Measurements from ENCODE around the gene CDK18.

Gene CDK18

DNA sequence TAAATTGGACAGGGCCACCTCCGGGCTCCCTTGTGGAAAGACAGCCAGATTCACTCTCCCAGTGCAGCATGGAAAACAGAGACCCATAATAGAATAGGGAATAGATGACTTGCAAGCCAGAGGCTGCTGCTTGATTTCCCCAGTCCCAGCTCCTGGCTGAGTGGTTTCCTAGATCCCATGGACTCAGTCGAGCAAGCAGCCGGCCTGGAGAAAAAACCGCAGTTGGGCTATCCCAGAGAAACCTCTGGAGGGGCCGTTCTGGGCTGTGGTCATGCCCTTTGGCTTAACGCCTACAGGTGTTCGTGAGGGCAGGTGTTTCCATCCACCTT is 65.7 kb downstream of the CDK18 start:
- DNase-seq (ENCODE audit: low read depth): no peak

DNA sequence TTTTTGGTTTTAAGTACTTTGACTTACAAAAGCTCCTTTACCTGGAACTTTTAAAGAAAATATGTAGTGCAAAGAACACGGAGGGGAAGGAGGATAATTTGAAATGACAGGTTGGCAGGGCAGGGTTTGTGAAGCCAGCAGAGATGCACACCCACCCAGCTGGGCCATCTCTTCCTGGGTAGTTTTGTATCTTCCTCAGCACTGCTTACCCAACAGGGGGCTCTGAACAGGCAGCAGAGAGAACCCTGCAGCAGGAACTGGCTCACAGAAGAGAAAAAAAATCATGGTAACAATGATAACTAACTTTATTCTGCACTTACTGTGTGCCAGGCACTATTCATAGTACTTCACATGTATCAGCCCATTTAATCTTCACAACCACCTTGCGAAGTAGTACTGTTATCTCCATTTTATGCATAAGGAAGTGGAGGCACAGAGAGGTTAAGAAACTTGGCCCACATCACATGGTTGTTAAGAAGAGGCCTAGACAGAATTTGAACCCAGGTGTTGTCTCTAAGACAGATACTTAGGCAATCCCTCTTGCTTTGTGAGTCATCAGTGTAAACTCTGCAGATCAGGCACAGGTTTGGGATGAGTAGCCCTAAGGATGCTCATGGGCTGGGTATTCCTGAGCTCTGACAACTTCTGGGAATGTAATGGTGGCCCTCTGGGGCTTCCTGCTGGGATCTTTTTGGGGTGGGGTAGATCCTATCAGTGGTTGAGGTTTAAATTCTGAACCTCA is 66.5 kb downstream of the CDK18 start:
- DNase-seq (ENCODE audit: low read depth): no peak

DNA sequence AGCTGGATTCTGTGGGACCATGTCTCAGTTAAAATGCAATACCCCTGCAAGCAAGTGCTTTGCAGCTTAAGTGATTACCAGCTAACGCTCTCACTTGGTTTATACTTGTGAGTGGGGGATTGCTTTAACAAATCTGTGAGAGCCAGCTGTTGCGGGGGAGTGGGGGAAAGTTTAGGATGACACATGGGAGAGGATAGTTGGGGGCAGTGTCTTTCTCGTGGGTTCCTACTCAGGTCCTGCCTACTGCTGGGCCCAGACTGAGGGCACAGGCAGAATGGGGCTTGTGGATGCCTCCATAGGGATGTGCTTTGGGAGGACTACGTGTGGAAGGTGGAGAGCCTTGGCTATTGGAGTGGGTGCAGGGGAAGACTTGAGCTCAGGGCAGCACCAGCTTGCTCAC is 67.3 kb downstream of the CDK18 start:
- DNase-seq (ENCODE audit: low read depth): no peak

DNA sequence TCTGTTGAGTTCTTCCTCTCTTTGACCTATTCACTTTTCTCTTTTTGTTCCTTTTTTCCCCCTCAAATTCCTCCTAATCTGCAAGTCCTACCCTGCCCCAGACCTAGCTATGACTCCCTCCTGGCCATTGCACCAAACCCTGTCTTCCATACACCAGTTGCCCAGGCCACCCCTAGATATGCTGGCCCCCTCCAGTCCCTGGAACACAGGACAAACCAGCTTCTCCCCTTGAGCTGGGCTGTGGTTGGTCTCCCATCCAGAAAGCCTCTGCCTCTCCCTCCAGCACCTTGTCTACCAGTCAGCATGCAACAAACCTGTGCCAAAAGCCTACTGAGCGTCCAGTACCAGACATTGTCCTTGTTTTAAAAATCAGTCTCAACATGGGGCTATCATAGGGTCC is 68.0 kb downstream of the CDK18 start:
- DNase-seq (ENCODE audit: low read depth): no peak

DNA sequence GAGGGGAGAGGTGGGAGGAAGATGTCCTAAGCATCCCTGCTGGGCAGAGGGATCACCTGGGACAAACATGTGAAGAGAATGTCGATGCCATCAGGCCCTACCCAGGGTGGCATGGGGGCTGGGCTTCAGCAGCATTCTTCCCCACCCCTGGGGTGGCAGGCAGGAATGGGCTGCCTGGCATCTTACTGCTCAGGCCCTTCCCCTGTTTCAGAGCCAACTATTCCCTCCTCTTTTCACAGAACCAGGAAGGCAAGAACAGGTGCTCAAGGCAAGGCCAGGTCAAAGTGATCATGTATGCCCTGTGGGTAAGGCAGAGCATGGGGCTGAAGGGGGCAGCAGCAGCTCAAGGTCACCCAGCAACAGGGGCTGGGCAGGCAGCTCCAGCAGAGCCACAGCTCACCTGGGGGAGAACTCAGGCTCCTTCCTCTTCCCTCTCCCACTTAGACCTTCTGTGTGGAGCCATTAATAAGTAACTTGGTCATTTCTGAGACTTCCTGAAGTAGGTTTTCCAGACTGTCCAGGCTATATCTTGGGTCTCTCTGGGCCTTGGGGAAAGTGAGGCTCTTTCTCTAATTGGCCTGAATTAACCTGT is 70.9 kb downstream of the CDK18 start:
- DNase-seq (ENCODE audit: low read depth): no peak

DNA sequence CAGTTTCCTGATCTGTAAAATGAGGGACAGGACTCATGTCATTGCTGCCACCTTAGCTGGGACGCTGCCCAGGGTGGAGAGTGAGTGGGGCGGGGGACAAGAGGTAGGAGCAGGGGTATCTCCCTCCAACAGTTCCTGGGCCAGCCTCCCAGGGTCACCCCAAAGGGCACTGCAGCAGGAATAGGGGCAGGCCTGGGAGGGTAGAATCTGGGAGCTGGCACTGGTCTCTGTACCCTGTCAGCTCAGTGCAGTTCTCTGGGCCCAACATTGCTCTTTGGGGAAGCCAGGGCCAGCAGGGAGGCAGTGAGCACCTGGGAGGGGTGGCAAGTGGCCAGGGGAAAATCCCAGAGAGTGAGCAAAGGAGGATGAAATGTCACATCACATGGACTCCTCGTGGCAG is 71.5 kb downstream of the CDK18 start:
- no peak for DNase-seq (ENCODE audit: low read depth)

DNA sequence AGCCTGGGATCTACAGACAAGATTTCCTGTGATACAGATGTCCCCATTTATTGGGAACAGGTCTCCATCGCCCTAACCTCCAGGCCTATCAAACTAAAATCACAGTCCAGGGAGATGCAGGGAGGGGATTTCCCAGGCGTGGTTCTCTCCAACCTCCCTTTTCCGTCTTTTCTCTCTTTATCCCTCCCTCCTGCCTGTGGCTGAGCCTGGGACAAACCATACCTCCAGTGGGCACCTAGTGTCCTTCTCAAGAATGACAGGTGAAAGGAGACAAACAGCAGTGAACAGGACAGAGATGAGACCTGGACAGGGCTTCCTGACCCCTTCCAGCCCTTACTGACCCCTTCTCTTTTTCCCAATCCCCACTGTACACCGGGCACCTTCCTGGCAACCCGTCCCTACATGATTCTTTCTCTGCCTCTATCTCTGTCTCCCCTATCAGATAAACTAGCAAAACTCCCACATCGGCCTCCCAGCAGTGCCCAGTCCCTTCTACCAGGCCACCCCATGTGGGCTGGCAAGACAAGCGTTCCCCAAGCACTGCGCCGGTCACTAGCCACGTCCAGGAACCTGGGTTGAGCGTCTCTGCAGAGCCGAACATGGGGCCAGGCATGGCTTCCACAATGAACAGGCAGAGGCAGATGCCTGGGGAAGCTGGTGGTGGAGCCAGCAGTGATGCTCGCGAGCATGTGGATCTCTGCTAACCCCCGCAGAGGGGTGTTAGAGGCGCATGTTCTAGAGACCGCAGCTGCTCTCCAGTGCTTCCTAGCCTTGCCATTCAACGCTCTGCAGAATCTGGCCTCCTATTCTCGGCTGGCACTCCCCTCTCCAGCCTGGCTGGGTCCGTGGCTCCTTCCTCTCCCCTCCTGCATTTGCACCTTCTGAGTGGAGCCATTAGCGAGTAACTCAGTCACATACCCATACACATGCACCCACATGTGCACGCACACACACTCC is 72.6 kb downstream of the CDK18 start:
- no peak for DNase-seq (ENCODE audit: low read depth)

DNA sequence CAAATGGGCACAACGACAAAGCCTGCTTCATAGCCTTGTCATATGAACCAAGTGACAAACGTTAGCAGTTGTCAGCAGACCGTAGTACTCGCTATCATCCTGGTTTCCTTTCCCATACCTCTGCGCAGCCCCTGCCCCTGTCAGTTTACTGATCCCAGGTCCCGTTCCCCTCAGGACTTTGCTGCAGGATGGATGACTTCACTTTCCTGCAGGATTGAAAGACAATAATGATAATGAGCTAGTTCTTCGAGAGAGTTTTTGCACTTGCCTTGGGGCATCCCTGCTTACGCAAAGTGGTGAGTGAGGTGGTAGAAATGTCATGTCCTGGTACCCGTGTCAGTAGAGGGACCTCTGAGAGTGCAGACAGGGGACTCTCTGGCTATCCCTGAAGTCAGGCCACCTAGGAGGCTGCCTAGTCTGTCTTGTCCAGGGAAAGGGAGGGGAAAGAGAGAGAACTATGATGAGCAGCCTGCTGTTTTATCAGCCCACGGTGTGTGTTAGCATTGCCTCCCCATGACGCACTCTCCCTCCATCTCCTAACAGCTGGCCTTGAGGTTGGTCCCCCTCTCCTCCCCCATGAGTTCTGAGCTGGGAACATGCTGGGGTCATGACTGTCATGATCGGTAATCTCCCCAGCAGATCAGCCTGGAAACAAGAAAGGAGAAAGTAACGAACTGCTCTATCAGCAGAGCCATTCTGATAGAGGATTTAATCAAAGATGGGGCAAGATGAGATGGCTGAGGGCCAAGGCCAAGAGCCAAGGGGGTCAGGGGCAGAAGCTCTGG is 73.6 kb downstream of the CDK18 start:
- no peak for DNase-seq (ENCODE audit: low read depth)

DNA sequence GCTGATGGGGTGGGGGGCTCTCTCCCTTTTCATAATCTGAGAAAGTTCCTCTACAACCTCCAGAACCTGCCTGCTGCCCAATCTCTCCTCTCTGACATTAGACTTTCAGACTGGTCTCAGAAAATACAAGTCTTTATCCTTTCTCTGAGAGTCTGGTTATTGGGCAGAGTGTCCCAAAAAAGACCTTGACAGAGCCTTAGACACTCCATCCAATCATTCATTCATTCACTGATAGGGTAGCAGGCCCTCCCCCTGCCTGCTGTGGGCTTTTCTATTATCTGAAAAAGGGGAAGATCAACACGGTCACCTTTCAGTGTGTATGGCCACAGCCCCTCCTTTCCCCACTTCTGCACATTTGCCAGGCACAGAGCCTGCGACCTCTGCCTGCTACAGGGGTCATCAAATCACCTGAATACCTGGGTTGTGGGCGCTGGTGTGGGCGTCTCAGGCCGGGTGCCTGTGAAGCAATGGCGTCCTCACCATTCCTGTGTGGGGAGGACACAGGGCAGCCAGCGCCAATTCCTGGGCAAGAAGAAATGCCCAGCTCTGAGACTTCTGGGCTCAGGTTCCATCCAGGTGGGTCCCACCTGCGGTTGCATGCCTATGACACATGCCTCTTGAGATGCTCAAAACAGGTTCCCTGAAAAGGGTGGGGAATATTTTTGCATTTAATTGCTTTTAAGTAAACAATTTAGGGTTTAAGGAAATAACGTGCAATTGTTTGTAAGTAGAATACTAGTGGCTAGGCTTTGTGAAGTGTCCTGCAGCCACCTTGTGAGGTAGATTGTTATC is 74.5 kb downstream of the CDK18 start:
- DNase-seq (ENCODE audit: low read depth): no peak

DNA sequence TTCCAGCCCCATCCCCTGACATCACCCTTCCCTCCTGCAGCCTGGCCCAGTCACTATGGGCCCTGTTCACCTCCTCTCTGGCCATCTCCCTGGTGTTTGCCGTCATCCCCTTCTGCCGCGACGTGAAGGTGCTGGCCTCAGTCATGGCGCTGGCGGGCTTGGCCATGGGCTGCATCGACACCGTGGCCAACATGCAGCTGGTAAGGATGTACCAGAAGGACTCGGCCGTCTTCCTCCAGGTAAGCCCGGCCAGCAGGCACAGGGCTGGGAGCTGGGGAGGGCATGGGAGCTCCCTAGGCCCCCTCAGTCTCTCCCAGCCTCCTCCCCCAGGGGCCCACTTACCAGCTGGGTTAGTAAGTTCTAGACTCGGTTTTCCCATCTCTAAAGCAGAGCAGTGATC is 75.2 kb downstream of the CDK18 start:
- DNase-seq (ENCODE audit: low read depth): no peak

DNA sequence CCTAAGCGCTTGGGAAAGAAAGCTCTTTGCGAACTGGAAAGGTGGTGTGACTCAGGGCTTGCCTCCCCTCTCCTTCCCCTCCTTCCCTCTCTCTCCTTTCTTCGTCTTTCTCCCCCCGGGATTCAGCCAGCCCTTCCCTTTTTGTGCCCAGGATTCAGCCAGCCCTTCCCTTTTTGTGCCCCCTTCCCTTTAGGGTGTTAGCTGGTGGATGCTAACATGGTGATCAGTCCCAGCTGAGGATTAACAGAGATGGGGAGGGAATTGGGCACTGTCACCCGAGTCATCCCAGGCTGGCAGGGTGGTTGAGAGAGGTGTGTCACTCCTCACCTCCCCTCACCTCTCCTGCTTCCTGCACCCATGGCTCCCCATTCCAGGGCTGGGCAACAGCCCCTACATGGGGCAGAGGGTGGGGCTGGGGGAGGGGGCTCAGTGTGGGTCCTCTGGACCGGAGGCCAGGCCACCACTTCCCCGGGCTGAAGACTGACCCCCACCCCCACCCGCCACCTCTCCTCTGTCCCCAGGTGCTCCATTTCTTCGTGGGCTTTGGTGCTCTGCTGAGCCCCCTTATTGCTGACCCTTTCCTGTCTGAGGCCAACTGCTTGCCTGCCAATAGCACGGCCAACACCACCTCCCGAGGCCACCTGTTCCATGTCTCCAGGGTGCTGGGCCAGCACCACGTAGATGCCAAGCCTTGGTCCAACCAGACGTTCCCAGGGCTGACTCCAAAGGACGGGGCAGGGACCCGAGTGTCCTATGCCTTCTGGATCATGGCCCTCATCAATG is 75.9 kb downstream of the CDK18 start:
- no peak for DNase-seq (ENCODE audit: low read depth)

DNA sequence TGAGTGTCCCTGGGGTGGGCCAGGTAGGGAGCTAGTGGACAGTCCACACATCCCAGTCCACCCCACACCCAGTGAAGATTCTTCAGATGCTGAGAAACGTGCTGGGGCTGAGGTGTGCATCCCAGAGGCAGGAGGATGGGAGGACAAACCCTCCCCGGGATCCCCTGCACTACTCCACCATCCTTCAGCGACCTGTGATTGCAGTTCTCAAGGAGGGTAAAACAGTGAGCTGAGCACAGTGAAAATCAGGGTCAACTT is 76.4 kb downstream of the CDK18 start:
- DNase-seq (ENCODE audit: low read depth): no peak

DNA sequence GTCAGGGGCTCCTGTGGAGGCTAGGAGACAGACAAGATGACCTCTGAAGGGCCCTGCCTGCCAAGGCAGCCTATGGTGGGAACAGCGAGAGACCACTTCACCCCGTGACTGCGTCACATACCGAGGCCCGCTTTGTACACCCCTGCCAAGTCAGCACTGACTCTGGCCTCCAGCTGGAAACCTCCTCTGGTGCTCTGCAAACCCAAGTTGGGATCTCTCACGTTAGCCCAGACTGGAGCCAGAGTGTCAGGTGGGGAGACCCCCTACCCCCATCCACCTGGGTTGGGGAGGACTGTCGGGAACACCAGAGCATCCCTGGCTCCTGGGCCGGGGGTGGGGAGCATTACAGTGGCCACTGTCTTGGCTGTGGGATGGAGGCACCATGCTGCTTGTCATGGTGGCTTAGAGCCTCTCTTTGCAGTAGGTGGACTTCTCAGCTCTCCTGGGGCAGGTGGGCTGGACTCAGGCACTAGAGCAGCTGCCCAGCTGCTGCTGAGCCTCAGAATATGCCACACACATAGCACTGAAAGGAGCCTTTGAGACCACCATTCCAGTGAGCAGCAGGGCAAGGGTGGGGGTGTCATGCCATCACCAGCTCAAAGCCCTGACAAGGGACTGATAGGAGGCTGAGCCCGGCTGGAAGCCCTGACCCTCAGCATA is 77.0 kb downstream of the CDK18 start:
- no peak for DNase-seq (ENCODE audit: low read depth)

DNA sequence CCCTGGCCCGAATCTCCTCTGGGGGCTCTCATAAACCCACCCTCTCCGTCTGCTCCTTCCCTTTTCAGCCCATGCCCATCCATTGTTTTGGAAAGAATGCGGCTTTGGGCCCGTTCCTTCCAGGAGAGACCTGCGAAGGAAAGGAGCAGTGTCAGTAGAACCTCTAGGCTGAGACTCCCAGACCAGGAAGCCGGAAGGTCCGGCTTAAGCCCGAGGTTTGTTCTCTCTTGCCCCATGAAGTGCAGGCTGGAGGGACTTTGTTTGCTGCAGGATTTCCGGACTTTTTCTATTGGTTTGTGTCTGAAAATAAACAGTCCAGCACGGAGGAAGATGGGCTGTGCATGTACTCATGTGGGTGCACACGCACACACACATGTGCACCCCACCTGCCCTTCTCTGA is 77.6 kb downstream of the CDK18 start:
- DNase-seq (ENCODE audit: low read depth): no peak
